HG03060 (cell line): ENCODE results near the gene TNFRSF19.
"Not testable (repeated sequence)": the region's sequence is repeated elsewhere in the genome, so short reads cannot be mapped to it uniquely, and the experiment has no call there.

ENCODE experiments used
- ATAC-seq: cut with Tn5 transposase; IDR thresholded peaks from one replicate; pipeline ENCODE4 v1.9.1; 2021; ENCODE audit warnings: low read depth, moderate number of reproducible peaks; ENCODE audit not compliant: unreplicated experiment

Gene TNFRSF19

DNA sequence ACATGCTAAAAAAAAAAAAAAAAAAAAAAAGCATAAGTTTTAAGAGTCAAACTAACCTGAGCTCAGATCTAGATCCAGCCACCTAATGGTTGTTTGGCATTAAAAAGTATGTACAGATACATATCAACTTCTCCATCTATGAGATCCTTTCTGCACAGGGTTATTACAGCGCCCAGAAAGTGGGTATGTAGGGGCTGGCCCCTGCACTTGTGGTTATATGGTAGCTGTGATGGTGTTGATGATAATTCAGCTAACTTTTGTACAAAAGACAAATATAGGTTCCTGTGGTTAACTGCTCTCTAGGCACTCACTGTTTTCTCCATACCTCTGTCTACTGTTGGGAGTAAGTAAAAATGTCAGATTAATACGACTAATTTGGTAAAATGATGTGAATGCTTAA, 81.7 kb downstream of the TNFRSF19 start:
- no peak for ATAC-seq

DNA sequence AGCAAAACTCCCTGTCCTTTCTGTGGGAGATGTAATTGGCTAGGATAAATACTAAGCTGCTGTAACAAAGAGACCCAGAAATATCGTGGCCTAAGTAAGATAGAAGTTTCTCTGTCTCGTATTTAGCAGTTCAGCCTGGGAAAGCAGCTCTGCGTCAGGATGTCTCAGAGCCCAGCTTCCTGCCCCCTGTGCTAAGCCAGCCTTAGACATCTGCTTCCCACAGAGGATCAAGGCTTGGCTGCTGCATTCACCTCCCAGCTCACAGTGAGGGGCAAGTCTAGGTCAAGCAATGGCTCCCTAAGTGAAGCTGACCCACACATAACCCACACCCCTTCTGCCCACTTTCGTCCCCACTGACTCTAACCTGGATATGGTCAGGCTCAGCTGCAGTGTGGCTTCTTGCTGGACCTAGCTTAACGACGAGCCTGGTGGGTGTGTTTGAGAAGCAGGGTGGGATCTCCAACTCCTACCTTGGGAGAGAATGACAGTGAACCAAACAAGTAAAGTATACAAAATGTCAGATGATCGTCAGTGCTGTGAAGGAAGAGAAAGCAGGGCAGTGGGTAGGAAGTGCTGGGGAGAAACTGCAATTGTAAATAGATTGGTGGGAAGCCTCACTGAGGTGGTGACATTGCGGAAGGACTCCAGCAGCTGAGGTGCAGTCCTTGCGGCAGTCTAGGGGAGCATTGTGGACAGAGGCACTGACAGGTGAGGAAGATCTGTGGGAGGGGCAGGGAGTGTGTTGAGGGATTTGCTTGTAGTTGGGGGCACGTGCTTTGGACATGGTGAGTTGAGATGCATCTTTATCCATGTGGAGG, 82.9 kb downstream of the TNFRSF19 start:
- ATAC-seq = no peak

DNA sequence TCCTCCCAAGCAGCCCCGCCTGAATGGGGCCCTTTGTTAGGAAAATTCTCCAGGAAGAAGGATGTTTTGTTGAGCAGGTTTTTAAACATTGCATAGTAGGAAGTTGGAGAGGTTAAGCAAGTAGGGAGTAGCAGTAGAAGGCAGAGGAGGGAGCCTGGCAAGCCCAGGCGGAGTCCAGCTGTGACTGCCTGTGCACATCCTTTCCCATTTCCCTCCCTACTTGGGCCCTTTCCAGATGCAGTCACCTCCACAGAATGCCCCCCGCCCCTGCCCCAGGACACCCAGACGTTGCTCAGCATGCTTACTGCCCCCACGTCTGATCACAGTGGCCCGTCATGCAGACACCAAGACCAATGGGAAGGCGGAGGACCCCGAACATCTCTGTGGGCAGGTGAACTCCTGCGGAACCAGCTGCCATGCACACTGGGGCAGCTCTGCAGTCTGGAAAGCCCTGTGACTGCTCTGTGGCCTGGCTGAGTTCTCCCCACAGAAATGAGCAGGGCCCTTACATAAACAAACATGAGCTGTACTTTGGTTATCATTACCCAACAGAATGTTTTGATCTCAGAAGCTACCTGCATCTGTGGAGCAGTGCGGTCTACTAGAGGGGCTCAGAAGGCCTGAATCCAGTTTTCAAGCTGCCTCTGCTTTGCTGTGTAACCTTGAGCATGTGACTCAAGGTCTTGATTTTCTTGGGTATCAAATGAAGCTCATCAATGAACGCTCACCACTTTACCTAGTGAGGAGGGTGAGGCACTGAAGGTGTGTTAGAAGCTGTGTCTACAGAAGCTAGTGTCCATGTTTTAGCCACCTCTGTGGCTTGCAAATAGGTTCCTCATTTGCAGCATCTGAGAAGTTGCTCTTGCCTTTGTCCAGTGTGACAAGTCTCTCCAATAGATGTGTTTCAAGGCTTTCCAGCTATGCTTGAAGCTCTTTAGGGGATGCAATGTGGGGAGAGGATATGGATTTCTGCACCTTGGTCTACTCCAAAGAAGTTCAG, 84.2 kb downstream of the TNFRSF19 start:
- no peak for ATAC-seq

DNA sequence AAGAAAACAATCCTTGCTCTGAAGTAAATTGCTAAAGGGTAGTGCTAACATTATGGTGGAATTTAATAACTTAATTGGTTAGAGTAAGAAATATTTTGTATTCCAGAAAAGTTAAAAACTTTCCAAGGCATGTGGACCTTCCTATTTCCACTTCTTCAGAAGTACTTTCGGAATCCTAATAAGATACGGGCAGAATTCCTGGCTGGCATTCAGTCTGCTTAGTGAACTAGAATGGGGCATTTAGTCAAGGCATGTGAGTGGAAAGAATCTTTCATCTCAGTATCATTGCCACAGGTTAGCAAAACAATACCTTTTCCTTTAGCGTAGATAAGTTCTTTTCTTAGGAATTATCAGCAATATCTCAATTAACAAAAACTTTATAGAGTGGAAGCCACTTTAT, 85.1 kb downstream of the TNFRSF19 start:
- no peak for ATAC-seq

DNA sequence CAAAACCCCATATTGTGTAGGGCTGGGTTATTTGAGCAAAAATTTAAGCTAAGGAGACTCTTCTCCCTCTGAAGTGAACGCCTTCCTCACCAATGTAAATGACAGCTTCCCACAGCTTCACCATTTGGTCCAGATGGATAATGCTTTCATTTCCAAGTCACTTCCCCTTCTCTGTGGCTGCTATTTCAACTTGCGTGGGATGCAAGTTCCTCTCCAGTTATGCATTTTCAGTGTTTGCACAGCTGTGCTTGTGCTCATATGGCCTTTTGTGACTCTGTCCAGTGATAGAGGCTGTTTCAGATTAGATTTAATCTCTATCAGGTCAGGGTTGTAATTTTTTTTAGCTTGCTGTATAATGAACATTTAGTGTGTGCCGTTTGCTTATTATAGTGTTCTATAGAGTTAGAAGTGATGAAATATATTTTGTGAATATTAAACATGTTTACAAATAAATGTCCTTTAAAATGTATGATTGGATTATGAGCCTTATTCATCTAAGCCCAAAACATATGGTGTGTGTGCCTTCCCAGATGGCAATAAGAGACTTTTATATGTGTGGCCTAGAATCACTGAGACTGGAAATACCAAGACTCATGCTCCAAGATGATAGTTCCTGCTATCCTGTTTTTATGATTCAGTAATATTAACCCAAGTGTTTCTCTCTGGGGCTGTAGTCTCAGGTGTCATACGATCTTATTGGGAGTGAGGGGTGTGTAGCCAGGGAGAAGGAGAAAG, 86.6 kb downstream of the TNFRSF19 start:
- no peak for ATAC-seq

DNA sequence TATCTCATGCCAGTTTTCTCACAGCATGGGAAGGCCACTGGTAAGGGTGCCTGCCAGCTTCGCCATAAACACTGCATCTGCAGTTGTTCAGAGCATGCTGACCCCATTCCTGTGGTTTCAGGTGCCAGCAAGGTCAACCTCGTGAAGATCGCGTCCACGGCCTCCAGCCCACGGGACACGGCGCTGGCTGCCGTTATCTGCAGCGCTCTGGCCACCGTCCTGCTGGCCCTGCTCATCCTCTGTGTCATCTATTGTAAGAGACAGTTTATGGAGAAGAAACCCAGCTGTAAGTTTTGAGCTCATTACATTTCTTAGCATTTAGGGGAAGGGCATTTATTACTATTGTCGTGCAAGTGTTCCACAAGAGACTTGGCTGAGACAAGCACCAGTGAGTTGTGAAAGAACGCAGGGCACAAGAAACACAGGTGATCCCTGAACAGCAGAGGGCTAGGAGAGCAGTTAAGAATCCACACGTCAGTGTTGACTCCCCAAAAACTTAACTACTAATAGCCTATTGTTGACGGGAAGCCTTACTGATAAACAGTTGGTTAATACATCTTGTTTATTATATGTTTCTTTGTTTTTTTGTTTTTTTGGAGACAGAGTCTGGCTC, 88.8 kb downstream of the TNFRSF19 start:
- ATAC-seq = no peak

DNA sequence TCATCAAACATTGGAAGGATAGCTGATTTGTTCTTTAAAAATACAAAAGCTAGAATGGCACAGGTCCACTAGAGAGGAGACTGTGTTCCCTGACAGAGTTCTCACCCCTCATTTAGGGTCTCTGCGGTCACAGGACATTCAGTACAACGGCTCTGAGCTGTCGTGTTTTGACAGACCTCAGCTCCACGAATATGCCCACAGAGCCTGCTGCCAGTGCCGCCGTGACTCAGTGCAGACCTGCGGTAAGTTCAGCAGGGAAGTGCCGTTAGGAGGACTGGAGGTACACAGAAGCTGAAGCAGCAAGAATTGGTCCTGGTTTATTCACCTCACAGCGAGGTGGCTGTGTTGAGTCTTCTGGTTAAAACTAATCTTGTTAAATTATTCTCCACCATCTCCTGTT, 90.0 kb downstream of the TNFRSF19 start:
- no peak for ATAC-seq

DNA sequence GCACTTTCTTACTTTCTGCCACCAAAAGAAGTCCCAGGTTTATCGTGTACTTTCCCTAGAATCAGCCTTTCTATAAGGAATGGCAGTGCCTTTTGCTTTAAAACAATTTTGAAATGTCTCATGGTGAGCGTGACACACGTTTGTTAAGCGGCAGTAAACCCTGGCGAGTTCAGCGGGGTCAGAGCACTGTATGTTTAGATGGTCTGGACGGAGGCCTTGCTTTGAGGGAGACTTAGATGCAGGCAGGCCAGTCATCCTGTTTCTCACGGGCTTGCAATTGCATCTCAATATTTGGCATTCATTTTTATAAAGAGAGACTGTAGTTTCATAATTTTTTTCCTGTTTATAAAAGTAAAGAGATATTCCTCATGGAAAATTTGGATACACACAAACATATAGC, 96.4 kb downstream of the TNFRSF19 start:
- no peak for ATAC-seq

DNA sequence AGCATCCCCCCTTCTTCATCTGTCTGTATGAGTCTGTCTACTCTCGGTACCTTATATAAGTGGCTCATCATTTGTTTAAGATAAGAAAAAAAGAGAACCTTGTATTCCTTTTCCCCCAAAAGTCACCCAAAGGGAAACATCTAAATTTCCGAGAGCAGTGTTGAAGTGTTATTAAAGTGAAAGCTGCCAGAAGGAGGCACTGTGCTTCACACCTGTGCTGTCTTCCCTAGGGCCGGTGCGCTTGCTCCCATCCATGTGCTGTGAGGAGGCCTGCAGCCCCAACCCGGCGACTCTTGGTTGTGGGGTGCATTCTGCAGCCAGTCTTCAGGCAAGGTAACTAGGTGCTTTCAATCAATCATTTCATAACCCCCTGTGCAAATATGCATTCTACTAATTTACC, 97.5 kb downstream of the TNFRSF19 start:
- no peak for ATAC-seq

DNA sequence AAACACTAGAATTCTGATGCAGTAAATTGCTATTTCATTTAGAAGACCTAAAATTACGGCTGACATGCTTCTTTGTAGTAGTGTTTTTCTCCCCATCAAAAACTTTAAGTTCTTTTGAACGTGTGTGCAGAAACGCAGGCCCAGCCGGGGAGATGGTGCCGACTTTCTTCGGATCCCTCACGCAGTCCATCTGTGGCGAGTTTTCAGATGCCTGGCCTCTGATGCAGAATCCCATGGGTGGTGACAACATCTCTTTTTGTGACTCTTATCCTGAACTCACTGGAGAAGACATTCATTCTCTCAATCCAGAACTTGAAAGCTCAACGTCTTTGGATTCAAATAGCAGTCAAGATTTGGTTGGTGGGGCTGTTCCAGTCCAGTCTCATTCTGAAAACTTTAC, 98.3 kb downstream of the TNFRSF19 start:
- no peak for ATAC-seq

DNA sequence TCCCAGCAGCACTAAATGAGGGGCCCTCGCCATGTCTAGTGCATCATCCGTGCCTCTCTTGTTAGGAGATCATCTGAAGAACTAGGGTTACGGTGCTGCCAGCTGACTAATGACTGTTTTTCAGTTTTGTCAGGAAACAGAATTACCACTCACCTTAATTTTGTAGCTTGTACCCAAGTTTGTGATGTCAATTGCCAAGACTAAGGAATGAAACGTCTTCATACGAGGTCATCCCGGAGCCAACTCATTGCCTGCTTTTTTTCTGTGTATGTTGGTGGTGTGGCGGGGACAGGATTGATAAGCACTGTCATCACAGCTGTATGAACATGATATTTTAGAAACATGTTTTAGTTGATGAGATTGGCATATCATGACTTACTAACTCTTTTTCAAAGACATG, 100.6 kb downstream of the TNFRSF19 start:
- ATAC-seq = no peak

DNA sequence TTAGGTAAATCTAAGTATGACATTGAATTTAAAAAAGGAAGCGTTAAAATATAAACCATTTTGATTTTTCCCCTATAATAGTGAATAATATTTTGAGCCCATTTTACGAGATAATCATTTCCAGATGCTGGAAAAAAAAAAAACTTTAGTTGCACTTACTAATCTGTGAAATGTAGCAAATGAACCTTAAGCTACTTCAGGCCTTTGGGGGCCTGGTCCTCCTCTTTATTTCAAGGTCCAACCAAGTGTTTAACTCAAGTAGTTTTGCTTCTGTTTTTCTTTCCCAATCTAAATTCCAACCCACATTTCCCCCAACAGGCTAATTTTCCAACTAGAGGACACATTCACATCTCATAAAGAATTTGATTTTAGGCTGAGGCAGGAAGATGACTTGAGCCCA, 101.2 kb downstream of the TNFRSF19 start:
- ATAC-seq = no peak

DNA sequence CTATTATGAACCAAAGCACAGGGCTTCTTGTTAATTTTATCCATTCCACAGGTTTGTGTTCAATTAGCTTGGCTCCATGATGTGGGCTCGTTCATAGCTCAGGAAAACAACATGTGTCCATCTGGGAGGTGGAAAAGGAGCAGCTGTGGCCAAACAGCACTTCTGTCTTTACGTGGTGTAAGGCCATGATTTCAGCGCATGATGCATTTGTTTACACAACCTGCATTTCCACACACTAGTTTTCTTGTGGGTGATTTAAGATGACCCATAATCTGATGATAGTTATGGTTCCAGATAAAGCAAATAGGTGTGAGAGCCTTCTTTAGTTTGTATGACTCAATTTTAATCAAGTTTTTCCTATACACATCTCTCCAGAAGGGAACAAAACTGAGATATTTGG, 101.7 kb downstream of the TNFRSF19 start:
- ATAC-seq = no peak

DNA sequence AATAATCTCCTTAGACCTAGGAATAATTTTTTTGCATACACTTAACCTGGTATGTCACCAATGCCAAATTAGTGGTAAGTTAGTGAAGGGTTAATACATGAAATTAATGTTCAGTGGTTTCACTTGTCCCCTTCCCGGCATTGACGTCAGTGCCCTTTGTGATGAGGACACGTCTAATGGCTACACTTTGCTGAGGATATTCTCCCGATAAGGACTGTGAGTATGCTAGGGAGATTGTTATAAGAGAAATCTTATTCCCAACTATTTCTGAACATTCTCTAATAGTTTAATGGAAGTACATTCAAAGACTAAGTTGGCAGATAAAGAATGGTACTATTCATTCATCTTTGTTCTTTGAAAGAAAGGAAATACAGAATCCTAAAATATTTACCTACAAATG, 102.4 kb downstream of the TNFRSF19 start:
- ATAC-seq = no peak

DNA sequence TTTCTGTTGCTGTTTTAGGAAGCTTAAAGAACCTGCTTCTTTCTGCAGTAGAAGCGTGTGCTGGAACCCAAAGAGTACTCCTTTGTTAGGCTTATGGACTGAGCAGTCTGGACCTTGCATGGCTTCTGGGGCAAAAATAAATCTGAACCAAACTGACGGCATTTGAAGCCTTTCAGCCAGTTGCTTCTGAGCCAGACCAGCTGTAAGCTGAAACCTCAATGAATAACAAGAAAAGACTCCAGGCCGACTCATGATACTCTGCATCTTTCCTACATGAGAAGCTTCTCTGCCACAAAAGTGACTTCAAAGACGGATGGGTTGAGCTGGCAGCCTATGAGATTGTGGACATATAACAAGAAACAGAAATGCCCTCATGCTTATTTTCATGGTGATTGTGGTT, 103.1 kb downstream of the TNFRSF19 start:
- no peak for ATAC-seq

DNA sequence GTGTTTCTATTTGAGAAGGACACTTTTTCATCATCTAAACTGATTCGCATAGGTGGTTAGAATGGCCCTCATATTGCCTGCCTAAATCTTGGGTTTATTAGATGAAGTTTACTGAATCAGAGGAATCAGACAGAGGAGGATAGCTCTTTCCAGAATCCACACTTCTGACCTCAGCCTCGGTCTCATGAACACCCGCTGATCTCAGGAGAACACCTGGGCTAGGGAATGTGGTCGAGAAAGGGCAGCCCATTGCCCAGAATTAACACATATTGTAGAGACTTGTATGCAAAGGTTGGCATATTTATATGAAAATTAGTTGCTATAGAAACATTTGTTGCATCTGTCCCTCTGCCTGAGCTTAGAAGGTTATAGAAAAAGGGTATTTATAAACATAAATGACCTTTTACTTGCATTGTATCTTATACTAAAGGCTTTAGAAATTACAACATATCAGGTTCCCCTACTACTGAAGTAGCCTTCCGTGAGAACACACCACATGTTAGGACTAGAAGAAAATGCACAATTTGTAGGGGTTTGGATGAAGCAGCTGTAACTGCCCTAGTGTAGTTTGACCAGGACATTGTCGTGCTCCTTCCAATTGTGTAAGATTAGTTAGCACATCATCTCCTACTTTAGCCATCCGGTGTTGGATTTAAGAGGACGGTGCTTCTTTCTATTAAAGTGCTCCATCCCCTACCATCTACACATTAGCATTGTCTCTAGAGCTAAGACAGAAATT, 103.8 kb downstream of the TNFRSF19 start:
- ATAC-seq = no peak

DNA sequence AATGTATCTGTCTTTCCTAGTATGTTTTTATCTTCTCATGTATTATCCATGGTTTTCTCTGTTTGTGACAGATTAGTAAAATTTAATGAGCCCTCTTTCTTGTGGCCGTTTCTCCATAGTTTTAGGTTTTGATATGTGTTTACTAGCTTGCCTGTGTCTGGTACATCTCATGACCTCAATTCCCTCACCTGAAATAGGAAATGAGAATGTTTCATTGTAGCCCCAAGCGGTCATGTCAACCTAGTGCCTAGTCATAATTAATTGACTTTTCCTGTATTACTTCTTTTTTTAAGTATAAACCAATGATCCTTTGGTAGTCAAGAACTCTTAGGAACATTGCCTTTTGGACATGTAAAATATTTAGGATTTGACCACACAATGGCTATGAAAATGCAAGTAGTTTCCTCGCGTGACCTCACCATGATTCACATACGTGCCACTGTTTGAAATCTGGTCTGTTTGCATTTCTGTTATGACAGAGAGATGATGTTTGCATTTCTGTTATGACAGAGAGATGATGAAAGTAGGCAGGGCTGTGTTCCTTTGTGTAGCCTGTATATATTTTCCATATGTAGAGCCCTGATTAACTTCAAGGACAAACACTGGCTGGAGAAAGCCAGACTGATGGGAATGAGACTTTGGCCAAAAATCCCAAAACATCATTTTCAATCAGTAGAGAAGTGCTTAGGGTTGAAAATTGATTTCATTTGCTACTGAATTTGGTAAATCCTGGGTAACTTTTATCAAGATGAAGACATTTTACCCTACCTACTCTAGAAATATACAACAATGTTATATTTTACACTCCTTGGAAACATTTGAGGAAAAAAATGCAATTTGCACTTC, 104.8 kb downstream of the TNFRSF19 start:
- ATAC-seq = no peak

DNA sequence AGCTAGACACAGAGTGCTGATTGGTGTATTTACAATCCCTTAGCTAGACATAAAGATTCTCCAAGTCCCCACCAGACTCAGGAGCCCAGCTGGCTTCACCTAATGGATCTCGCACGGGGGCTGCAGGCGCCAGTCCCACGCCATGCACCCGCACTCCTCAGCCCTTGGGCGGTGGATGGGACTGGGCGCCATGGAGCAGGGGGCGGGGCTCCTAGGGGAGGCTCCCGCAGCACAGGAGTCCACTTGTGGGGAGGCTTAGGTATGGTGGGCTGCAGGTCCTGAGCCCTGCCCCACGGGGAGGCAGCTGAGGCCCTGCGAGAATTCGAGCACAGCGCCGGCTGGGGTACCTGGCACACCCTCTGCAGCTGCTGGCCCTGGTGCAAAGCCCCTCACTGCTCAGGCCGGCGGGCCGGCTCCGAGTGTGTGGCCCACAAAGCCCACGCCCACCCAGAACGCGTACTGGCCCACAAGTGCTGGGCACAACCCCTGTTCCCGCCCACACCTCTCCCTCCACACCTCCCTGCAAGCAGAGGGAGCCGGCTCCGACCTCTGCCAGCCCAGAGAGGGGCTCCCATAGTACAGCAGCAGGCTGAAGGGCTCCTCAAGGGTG, 107.6 kb downstream of the TNFRSF19 start:
- ATAC-seq = not testable (repeated sequence)
